GM12878 (cell line): ENCODE data around the gene MICA.

Experiments
- HDAC6 ChIP-seq: fragments of 200-600 bp; sonication (generic); IDR thresholded peaks from one replicate; pipeline ENCODE4 v1.8.0; 2017; ENCODE audit warnings: antibody characterized with exemption; ENCODE audit not compliant: unreplicated experiment
- NFIC ChIP-seq: IDR thresholded peaks from 2 replicates; pipeline ENCODE4 v1.6.1; 2012; ENCODE audit warnings: low read depth, mild to moderate bottlenecking, inconsistent platforms, low read length, moderate library complexity
- POLR2A ChIP-seq: IDR thresholded peaks from 2 replicates; pipeline ENCODE4 v1.6.1; 2011; ENCODE audit warnings: low read depth, mild to moderate bottlenecking, low read length
- SMAD1 ChIP-seq: fragments of 450-650 bp; IDR thresholded peaks from 2 replicates; pipeline ENCODE4 v1.6.1; 2018; ENCODE audit warnings: mild to moderate bottlenecking, low read depth; ENCODE audit not compliant: partially characterized antibody
- SMARCA5 ChIP-seq: fragments of 450-650 bp; IDR thresholded peaks from 2 replicates; pipeline ENCODE4 v1.6.1; 2017; ENCODE audit warnings: mild to moderate bottlenecking
- SUPT20H ChIP-seq: IDR thresholded peaks from 2 replicates; pipeline ENCODE4 v1.6.1; 2011; ENCODE audit warnings: low read depth, mild to moderate bottlenecking, low read length, moderate library complexity, borderline replicate concordance; ENCODE audit not compliant: control insufficient read depth
- TCF3 ChIP-seq: IDR thresholded peaks from 2 replicates; pipeline ENCODE4 v1.6.1; 2012; ENCODE audit warnings: low read depth, mild to moderate bottlenecking, low read length, borderline replicate concordance; ENCODE audit not compliant: insufficient read depth
- ZSCAN29 ChIP-seq: fragments of 450-650 bp; IDR thresholded peaks from 2 replicates; pipeline ENCODE4 v1.6.1; 2017; ENCODE audit warnings: mild to moderate bottlenecking, moderate library complexity

DNA sequence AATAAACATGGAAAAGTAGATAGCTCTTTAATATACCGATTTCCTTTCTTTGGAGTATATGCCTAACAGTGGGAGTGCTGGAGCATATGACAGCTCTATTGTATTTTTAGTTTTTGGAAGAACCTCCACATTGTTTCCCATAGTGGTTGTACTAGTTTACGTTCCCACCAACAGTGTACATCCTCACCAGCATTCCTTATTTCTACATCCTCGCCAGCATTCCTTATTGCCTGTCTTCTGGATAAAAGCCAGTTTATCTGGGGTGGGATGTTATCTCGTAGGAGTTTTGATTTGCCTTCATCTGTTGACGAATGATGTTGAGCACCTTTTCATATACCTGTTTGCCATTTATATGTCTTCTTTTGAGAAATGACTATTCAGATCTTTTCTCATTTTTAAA, 2.6 kb downstream of the MICA start:
- TF ChIP-seq POLR2A (no peak), TCF3 (no peak), SMAD1 (no peak), HDAC6 (no peak), ZSCAN29 (no peak), SUPT20H (no peak), NFIC (no peak), SMARCA5 (no peak)
